ENCODE data around the gene FKBP3.

The FKBP3 gene

GRCh38 chr14:45095143-45095542 is 39.1 kb downstream of the FKBP3 start:
- Histone ChIP-seq H3K4me3 (ENCODE audit: severe bottlenecking) (no peak overlapping the region), H3K27ac (ENCODE audit: poor library complexity, severe bottlenecking) (no peak overlapping the region), H3K27me3 (ENCODE audit: insufficient read depth, poor library complexity, severe bottlenecking) (no peaks in the 10 kb centered on the region), H3K36me3 (ENCODE audit: low read depth) (peaks cover 80% of the 10 kb centered on the region), H3K9me3 (ENCODE audit: severe bottlenecking) (no peaks in the 10 kb centered on the region), H3K4me1 (ENCODE audit: insufficient read depth, poor library complexity, severe bottlenecking) (peaks cover 15% of the 10 kb centered on the region)
- no peak for DNase-seq (ENCODE audit: low spot score)
- no peak for ATAC-seq (ENCODE audit: low read depth)
- TF ChIP-seq CTCF (IDR thresholded peaks at IDR 0.05; ENCODE audit: poor library complexity, severe bottlenecking), result no peak

GRCh38 chr14:45094275-45094674 is 40.0 kb downstream of the FKBP3 start:
- H3K27ac ChIP-seq (ENCODE audit: poor library complexity, severe bottlenecking), result no peak overlapping the region
- peaks cover 24% of the 10 kb centered on the region for H3K4me1 ChIP-seq (ENCODE audit: insufficient read depth, poor library complexity, severe bottlenecking)
- DNase-seq (ENCODE audit: low spot score) (no peak), ATAC-seq (ENCODE audit: low read depth) (no peak)
- H3K36me3 ChIP-seq (ENCODE audit: low read depth), result peaks cover 75% of the 10 kb centered on the region
- no peak overlapping the region for H3K4me3 ChIP-seq (ENCODE audit: severe bottlenecking)
- no peaks in the 10 kb centered on the region for H3K9me3 ChIP-seq (ENCODE audit: severe bottlenecking)
- no peak for TF ChIP-seq CTCF (IDR thresholded peaks at IDR 0.05; ENCODE audit: poor library complexity, severe bottlenecking)
- no peaks in the 10 kb centered on the region for H3K27me3 ChIP-seq (ENCODE audit: insufficient read depth, poor library complexity, severe bottlenecking)

- peak overlapping the region; percentile 41 for H3K27ac ChIP-seq (ENCODE audit: poor library complexity, severe bottlenecking)
- H3K4me3 ChIP-seq (ENCODE audit: severe bottlenecking), result no peak overlapping the region
- no peaks in the 10 kb centered on the region for H3K9me3 ChIP-seq (ENCODE audit: severe bottlenecking)
- peaks cover 59% of the 10 kb centered on the region for H3K36me3 ChIP-seq (ENCODE audit: low read depth)
- ATAC-seq (ENCODE audit: low read depth) (peak; percentile 66), DNase-seq (ENCODE audit: low spot score) (no peak)
- H3K4me1 ChIP-seq (ENCODE audit: insufficient read depth, poor library complexity, severe bottlenecking), result peaks cover 40% of the 10 kb centered on the region
- TF ChIP-seq CTCF (IDR thresholded peaks at IDR 0.05; ENCODE audit: poor library complexity, severe bottlenecking), result no peak
- no peaks in the 10 kb centered on the region for H3K27me3 ChIP-seq (ENCODE audit: insufficient read depth, poor library complexity, severe bottlenecking)
Observed at GRCh38 chr14:45091710-45092109, 42.6 kb downstream of the FKBP3 start.

- Histone ChIP-seq H3K27ac (ENCODE audit: poor library complexity, severe bottlenecking) (peak overlapping the region; percentile 41), H3K4me1 (ENCODE audit: insufficient read depth, poor library complexity, severe bottlenecking) (peaks cover 48% of the 10 kb centered on the region), H3K4me3 (ENCODE audit: severe bottlenecking) (no peak overlapping the region), H3K27me3 (ENCODE audit: insufficient read depth, poor library complexity, severe bottlenecking) (no peaks in the 10 kb centered on the region), H3K36me3 (ENCODE audit: low read depth) (peaks cover 44% of the 10 kb centered on the region), H3K9me3 (ENCODE audit: severe bottlenecking) (no peaks in the 10 kb centered on the region)
- TF ChIP-seq CTCF (IDR thresholded peaks at IDR 0.05; ENCODE audit: poor library complexity, severe bottlenecking), result no peak
- DNase-seq (ENCODE audit: low spot score) (no peak), ATAC-seq (ENCODE audit: low read depth) (peak; percentile 86)
Observed at GRCh38 chr14:45089813-45090212, 44.5 kb downstream of the FKBP3 start.

- H3K27me3 ChIP-seq (ENCODE audit: insufficient read depth, poor library complexity, severe bottlenecking), result no peaks in the 10 kb centered on the region
- peak overlapping the region; percentile 68 for H3K27ac ChIP-seq (ENCODE audit: poor library complexity, severe bottlenecking)
- peaks cover 31% of the 10 kb centered on the region for H3K4me1 ChIP-seq (ENCODE audit: insufficient read depth, poor library complexity, severe bottlenecking)
Observed at GRCh38 chr14:45084946-45085346, 49.3 kb downstream of the FKBP3 start.

More at GRCh38 chr14:45084946-45085346, 49.3 kb downstream of the FKBP3 start:
- peaks cover 13% of the 10 kb centered on the region; the same call in 1 of the 2 replicates for H3K36me3 ChIP-seq (ENCODE audit: low read depth)
- peak overlapping the region; percentile 77 for H3K4me3 ChIP-seq (ENCODE audit: severe bottlenecking)
- no peak for TF ChIP-seq CTCF (IDR thresholded peaks at IDR 0.05; ENCODE audit: poor library complexity, severe bottlenecking)
- DNase-seq (ENCODE audit: low spot score) (no peak), ATAC-seq (ENCODE audit: low read depth) (peak; percentile 6; the same call in 2 of the 3 replicates)
- H3K9me3 ChIP-seq (ENCODE audit: severe bottlenecking), result no peaks in the 10 kb centered on the region
